ELR (cell line): ENCODE results near the gene RPS18.
A peak's percentile ranks its signal among the peaks of the same experiment; 100 is the strongest.

Source experiments
- DNase-seq: peaks from one replicate; pipeline ENCODE4 v3.0.0-alpha.2; 2015; ENCODE audit warnings: low read depth

The RPS18 gene

GRCh38 chr6:33289784-33290315, 18.0 kb downstream of the RPS18 start:
- no peak for DNase-seq

GRCh38 chr6:33290459-33290858, 18.6 kb downstream of the RPS18 start:
- DNase-seq, result no peak

DNA sequence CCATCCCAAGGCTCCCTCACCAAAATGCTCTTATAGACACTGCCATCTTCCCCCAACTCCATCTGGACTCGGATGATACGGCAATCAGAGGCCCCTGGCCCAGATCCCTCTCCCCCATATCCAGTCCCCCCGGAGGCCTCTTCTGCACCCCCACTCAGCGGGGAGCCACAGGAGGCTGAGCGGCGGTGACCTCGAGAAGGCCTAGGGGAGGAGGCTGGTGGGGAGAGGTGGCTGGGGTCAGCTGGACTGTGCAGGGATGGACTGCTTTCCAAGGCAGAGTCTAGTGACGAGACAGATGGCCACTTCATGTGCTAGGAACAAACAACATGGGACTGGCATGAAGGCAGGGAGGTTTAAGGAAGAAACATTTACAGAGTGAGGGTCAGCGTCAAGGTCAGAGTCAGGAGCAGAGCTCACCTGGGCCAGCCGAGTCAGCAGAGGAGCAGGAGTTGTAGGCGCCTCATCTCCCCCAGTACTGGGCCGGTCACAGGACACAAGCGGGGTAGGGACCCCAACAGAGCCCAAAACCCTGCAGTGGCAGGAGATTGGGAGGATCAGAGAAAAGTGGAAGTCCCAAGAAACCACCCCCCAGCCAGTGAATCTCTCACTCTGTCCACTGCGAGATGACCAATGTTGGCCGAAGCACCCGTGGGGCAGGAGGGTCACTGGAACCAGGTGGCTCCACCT, 21.3 kb downstream of the RPS18 start:
- DNase-seq, result no peak

DNA sequence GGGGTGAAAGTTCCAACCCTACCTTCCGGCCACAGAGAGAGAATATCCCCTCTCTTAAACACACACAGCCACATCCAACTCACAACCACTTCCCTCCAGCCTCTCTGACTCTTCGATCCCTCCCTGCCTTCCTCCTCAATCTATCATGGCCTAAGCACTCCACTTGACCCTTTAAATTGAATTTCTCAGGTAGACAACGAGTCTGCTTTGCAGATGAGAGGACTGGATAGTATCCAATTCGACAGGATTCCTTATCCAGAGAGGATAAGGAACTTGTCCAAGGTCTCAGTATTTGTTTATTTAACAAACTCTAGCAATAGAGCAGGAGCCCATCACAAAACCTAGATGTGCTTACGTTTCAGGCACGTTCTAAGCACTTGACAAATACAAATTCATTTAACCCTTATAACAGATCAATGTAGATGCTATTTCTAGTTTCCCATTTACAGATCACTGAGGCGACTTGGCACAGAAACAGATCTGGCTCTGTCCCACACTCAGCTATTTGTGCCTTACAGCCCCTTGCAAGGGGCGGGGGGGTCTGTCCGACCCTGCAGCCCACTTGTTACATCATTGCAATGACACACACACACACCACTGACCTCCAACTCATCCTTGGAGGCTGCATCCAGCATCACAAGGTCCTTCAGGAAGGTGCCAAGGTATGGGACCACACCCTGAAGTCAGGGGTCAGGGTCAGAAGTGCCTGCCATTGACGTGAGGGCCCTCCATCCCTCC, 22.4 kb downstream of the RPS18 start:
- DNase-seq, result no peak

GRCh38 chr6:33295621-33296369, 23.9 kb downstream of the RPS18 start:
- DNase-seq, result no peak

DNA sequence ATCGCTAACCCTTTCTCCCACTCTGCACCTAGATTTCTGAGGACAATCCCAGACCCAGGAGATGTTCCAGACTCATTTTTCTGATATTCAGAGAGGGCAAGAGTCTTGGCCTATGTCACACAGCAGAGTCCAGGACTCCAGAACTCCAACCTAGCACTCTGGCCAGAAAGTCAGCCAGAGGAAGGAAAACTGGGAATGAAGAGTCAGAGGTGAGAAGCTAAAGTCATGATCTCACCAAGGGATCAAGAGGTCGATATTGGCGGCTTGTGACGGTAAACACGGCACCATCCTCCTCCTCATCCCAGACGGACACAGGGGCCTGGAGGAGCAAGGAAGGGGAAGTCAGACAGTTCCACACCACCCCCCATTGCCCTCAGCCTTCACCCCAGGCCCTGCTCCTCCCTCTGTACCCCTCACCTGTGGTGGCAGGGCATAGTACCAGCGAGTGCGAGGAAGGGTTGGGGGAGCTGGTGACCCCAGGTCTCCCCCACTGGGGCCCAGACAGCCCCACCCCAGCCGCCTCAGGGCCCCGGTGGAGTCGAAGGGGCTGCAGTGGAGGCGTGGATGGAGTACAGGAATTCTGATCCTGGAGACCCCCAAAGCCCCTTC, 25.0 kb downstream of the RPS18 start:
- DNase-seq, result no peak

DNA sequence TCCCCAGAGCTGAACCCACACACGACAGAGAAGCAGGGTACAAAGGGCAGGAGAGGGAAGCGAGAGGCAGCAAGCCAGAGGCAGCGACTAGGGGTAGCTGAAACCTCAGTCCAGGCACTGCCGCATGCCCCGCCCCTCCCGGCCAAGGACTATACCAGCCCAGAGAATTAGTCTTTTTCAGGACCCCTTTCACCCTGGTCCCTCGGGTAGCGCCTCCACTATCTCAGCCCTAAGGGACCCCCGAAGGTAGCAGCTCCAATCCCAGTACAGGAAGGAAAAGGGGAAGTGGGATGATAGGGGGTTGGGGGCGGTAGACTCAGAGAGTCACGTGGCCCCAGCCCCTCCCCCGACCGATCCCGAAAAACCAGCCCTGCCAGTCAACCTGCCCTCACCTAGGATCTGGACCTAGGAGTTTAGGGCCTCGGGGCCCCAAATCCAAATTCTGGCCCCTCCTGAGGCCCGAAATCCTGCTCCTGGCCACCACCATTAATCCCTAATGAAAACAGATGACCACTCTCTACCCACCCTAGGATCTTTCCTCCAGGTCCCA, 25.6 kb downstream of the RPS18 start:
- no peak for DNase-seq

DNA sequence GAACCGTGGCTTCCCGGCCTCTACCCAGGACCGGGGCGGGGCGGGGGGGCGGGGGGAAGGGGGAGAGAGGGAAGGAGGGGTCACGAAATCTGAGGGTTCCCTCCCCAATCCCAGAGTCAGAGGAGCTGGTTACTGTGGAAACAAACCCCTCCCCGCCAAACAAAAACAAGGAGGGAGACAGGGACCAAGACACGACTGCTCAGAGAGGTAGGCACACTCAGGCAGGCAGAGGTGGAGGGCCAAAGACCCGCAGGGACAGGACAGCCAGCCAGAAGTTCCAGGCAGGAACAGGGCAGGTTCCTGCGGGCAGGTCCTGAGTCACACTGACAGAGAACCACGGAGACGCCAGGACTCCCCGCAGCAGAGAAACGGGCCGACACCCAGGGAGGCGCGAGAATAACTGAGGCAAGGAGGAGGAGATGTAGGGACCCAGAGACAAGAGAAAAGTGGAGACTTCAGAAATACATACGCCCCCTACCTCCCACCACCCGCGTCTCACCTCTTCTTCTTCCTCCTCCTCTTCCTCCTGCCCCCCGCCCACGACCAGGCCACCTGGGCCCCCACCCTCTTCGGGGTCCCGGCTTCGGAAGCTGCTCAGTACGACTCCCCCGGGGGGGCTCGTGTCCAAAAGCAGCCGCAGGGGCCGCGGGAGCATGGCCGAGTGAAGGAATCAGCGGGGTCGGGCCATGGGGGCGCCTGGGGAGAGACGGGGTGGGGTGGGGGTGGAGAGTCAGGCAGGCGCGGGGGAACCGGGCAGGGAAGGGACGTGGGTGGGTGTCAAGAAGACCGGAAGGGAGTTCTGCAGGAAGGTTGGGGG, 26.3 kb downstream of the RPS18 start:
- peak; percentile 87 for DNase-seq

DNA sequence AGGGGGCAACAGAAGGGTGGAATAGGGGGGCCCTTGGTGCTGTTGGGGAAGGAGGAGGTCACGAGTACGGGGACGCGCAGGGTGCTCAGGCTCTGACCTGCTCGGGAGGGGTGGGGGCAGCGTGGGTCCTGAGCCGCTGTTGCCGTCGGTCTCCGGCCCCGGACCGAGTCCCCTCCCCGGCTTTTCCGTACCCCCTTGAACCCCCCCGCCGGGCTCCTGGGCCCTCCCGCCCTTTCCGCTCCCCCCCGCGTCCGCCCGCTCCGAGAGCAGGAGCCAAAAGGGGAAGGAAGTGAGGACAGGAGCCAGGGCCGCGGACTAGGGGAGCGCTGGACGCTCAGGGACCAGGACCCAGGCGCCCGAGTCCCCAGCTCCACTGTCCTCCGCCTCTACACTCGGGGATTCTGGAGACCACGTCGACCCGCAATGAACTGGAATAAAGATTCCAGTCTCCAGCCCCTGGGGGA, 26.9 kb downstream of the RPS18 start, which contains the start of gene RGL2:
RGL2 (minus strand) TSS at position 170 of the 464 bp plus-strand sequence. CDS start 332 bp downstream, outside the sequence.
- DNase-seq, result peak; percentile 68

- DNase-seq, result peak; percentile 96
Measured at GRCh38 chr6:33299237-33299944, 27.5 kb downstream of the RPS18 start.

DNA sequence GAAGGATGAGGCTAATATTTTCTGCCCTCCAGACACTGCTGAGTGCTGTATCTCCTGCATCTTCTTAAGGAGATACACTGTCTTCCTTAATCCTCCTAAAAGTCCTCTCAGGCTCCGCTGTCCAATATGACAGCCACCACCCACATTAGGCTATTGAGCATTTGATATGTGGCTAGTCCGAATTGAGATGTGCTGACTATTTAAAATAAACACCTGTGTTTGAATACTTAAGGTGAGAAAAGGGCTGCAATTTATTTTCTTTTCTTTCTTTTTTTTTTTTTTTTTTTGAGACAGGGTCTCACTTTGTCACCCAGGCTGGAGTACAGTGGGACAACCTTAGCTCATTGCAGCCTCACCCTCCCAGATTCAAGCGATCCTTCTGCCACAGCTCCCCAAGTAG, 30.0 kb downstream of the RPS18 start:
- no peak for DNase-seq

GRCh38 chr6:33304216-33304615, 32.3 kb downstream of the RPS18 start:
- no peak for DNase-seq

GRCh38 chr6:33305052-33305451, 33.2 kb downstream of the RPS18 start:
- no peak for DNase-seq

- DNase-seq, result no peak
Measured at GRCh38 chr6:33306356-33306755, 34.5 kb downstream of the RPS18 start.

GRCh38 chr6:33312361-33313104, 40.7 kb downstream of the RPS18 start:
- DNase-seq, result peak; percentile 81

- DNase-seq, result peak; percentile 70
Measured at GRCh38 chr6:33313105-33313708, 41.3 kb downstream of the RPS18 start.

- DNase-seq, result peak; percentile 84
Measured at GRCh38 chr6:33313709-33314514, 42.0 kb downstream of the RPS18 start, which contains the start of gene TAPBP. Gene TAPBP, minus strand, starts transcription at chr6:33314078. Its CDS starts 37 bp downstream, at chr6:33314041.

GRCh38 chr6:33314515-33314942, 42.7 kb downstream of the RPS18 start:
- DNase-seq, result peak; percentile 84
